IPS DF 19.7 (cell line): ENCODE data around the gene TAF4.
"Not testable (repeated sequence)": the region's sequence is repeated elsewhere in the genome, so short reads cannot be mapped to it uniquely, and the experiment has no call there.

ENCODE experiments used
- DNase-seq: peaks from one replicate; pipeline ENCODE4 v3.0.0-alpha.2; 2013; ENCODE audit warnings: low read depth, low spot score

Gene TAF4

DNA sequence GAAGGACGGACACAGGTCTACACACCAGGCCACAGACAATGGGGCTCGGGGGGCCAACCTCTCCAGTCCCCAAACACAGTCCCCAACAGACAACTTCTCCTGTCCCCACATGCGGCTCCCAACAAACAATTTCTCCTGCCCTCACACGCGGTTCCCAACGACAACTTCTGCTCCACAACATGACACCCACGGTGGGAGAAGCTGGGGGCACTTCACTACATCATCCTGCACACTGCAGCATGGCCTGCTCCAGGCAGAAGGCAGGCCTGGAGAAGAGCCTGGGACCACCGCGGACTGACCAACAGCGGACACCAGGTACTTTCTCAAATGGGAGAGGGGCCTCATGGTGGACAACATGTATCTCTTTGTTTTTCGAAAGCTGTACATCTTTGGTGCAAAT lies 6.7 kb downstream of the TAF4 start:
- DNase-seq: no peak

GRCh38 chr20:62056975-62057374 lies 8.7 kb downstream of the TAF4 start:
- DNase-seq: no peak

- DNase-seq: no peak
These were observed 9.3 kb downstream of the TAF4 start for GRCh38 chr20:62056377-62056776.

DNA sequence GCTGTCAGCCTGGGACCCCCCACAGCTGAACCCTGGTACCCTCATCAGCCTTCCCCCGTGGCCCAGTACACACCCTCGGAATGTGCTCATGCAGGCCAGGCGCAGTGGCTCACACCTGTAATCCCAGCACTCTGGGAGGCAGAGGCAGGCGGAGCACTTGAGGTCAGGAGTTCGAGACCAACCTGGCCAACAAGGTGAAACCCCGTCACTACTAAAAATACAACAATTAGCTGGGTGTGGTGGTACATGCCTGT lies 9.9 kb downstream of the TAF4 start:
- not testable (repeated sequence) for DNase-seq

GRCh38 chr20:62055106-62055861 lies 10.4 kb downstream of the TAF4 start:
- no peak for DNase-seq

GRCh38 chr20:62054451-62054953 lies 11.2 kb downstream of the TAF4 start:
- DNase-seq: no peak

DNA sequence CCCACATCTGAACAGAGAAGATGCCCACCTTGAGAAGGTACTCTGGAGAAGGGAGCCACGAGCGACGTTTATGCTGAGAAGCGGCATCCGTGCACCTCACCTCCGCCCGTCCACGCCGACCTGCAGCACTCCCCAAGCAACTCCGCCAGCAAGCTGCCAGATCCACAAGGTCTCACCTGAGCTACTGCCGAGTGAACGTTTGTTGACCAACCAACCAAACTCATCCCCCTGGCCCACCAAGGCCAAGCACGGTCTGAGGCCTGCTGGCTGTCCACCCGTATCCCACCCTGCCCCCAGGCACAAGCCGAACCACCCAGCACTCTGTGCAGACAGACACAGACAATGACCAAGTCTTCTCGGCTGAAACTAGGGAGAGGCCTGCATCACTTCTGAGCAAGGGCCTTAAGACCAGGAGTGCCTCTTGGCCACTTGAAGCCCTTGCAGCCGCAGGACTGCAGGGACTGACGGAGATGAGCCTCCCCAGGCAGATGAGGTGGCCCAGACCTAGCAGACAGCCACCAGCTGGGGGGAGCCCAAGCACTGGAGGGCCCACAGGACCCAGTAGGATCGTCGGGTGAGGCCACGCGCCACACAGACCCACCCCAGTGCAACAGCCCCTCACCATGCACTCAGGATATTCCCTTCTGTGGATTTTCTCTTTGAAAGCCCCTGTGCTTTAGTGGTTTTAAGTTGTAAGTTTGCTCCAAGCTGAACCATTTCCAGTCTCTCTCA lies 12.1 kb downstream of the TAF4 start:
- DNase-seq: no peak

GRCh38 chr20:62052842-62053464 lies 12.7 kb downstream of the TAF4 start:
- DNase-seq: no peak

GRCh38 chr20:62052336-62052841 lies 13.3 kb downstream of the TAF4 start:
- DNase-seq: no peak

- no peak for DNase-seq
These were observed 14.0 kb downstream of the TAF4 start for GRCh38 chr20:62051546-62052255.

- no peak for DNase-seq
These were observed 14.5 kb downstream of the TAF4 start for GRCh38 chr20:62051144-62051543.

GRCh38 chr20:62050166-62051120 lies 15.2 kb downstream of the TAF4 start:
- DNase-seq: no peak

- no peak for DNase-seq
These were observed 16.1 kb downstream of the TAF4 start for GRCh38 chr20:62049342-62050165.

DNA sequence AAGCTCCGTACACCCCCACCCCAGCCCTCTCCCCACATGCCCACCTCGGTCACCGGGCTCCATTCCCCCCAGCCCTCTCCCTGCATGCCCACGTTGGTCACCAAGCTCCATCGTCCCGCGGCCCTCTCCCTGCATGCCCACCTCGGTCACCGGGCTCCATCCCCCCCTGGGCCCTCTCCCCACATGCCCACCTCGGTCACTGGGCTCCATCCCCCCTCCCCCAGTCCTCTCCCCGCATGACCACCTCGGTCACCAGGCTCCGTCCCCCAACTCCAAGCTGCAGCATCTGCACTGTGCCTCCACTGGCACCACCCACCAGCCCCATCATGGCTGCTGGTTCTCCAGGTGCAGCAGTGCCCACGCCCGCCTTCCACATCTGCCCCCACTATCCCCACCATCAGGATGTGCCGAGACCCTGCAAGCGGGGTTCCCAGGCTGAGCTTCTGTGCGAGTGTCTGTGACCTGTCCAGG lies 16.8 kb downstream of the TAF4 start:
- DNase-seq: no peak

DNA sequence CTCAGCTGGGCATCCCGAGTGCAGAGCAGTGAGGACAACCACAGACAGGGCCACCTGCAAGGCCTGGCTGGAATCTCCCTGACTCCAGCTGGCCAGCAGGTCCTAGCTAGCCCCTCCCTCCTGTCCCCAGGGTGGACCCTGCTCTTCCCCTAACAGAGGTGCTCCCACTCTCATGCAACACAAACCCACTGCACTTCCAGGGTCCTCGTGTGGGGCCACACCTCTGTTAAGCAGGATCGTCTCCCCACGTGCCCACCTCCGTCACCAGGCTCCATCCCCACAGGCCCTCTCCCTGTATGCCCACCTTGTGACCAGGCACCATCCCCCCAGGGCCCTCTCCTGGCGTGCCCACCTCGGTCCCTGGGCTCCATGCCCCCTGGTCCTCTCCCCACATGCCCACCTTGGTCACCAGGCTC lies 17.3 kb downstream of the TAF4 start:
- DNase-seq: no peak

DNA sequence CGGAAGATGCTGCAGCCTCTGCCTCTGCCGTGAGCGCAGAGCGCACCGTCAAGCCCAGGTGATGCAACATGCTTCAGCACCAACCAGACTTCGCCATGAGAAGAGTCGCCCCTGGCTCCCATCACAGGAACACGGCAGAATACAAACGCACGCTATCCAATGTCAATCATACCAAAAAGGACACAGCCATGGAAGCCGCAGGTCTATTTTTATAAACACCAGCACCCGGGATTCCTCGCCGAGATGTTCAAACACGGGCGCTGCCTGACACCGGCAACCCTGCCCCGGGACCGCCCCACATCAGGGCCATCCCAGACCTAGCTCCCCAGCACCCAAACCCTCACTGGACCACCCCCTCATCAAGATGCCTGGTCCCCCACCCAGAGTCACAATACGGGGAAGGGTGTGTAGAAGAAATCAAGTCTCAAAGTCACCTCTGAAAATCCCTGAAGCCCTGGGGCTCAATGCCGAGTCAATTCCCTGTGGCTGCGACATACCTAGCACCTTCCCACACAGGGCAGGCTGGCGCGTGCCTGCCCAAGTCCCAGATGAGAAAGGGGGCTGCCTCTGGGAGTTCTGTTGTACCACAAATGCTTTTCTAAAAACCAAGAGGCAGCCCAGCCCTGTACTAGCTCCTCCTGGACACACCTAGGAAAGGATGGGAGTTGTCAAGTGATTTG lies 17.9 kb downstream of the TAF4 start:
- no peak for DNase-seq

- DNase-seq: no peak
These were observed 19.2 kb downstream of the TAF4 start for GRCh38 chr20:62046431-62046830.

DNA sequence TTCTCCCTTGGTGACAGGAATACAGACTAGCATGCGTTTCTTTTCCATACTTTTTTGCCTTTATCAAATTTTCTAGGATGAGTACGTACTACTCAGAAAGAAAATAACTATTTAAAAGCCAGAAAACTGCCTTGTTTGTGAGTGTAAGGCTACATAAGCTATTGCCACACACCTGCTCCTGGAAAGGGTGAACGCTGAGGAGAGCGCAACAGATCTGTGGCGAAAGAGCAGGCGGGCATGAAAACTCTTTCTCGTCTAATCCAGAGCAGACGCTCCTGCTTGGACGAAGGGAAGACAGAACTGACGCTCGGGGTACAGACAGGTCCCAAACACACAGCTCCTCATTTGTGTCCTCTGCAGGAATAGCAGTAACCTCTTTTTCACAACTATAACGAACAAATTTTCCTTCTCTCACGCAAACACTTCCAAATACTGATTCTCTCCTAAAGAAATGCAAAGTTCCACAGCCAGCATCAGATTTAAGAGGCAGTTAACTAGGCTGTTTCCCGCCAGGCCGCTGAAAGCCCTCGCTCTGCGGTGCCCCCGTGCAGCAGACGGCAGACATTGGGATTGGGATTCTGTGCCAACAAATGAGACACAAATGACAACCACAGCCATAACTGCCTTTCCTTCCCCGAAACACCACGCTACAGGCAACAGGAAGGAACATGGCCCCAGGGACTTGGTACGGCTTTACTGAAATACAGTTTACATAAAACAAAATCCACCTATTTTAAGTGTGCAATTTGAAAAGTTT lies 20.0 kb downstream of the TAF4 start:
- DNase-seq: no peak
